ENCODE data around the gene KCNQ4. TPM values are rescaled to one million over a fixed set of nuclear protein-coding genes. Genes with fewer than 3 reads are reported as not detected.

KCNQ4 gene
- total and polyA plus RNA-seq, 2 of the 8 experiments (the other 6 are each of a cell fraction or from before 2014, with no cell fraction given), result 2.2 to 3.9 TPM

DNA sequence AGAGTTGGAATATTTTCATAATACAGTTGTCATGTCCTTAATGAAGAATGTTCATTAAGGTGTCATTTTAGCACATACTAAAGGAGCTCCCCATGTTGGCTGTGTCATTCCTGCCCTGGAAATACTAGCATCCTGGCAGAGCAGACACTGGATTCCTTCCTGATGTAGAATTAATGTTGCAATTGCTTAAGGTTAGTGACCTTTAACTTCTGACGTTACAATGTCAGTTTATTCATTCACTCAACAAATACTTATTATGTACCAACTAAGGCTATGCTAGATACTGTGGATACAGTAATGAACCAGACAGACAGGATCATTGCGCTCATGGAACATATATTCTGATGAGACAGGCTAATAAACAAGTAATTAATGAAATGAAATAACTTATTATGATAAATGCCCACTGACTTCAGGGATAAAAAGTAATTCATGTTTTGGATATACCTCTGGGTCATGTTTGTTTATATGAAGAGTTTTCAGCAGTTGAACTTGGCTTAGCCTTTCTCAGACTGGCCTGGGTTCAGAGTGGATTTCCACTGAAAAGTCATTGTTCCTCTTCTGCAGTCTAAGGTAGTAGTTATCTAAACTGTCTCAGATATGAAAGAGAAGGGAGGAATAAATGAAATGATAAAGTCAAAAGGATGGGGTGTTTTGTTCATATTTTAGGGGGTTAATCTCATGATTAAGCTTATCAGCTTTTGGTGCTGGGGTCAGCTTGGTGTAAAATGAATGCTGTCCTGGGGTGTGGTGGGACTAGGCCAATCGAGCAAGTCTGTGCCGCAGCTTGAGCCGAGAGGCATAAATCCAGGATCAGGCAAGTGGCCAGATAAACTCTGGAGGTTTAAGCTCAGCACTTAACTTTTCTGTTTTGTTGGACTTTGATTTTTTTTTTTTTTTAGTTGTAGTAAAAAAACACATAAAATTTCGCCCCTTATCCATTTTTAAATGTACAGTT lies 43.3 kb upstream of the KCNQ4 start:
- ChIA-PET CTCF (ENCODE audit: partially characterized antibody) (no interaction called here), POLR2A (ENCODE audit: partially characterized antibody) (interaction anchor here (0.6 to 2.2 kb wide), 4 partner anchors 10 to 52 kb away, joined by 3 to 8 read pairs (median 4); no protein-coding TSS in a partner anchor)
- Histone ChIP-seq H3K27me3 (replicated peaks in 1 of 4; ENCODE audit: control insufficient read depth in 3 of 4, extremely low read depth in 1 of 4, insufficient read depth in 3 of 4, low read length in 3 of 4) (no peaks in the 10 kb centered on the region), H2AK5ac (ENCODE audit: low read depth, low read length) (no peak overlapping the region), H2BK15ac (ENCODE audit: low read length) (no peak overlapping the region), H3K23ac (ENCODE audit: insufficient read length) (no peak overlapping the region), H3K4ac (replicated peaks; ENCODE audit: insufficient read length, low read depth, low read length) (no peak overlapping the region), H2BK12ac (ENCODE audit: low read depth, low read length) (no peak overlapping the region), H4K91ac (replicated peaks; ENCODE audit: insufficient read length, low read length) (no peak overlapping the region), H2BK5ac (ENCODE audit: low read depth, low read length) (no peak overlapping the region), H4K8ac (ENCODE audit: extremely low read depth, insufficient read depth, low read length) (no peak overlapping the region), H3K4me1 (replicated peaks in 1 of 4; ENCODE audit: control insufficient read depth in 3 of 4, insufficient read depth in 4 of 4, low read length in 3 of 4) (no peaks in the 10 kb centered on the region), H3K79me1 (ENCODE audit: low read depth, low read length) (peaks cover 2% of the 10 kb centered on the region; the same call in 1 of the 2 replicates), H3K56ac (replicated peaks; ENCODE audit: insufficient read length, low read depth, low read length) (no peak overlapping the region), H3K9me3 (ENCODE audit: insufficient read depth in 2 of 2, low read depth in 1 of 2, low read length in 1 of 2) (no peaks in the 10 kb centered on the region), H3K27ac (ENCODE audit: low read depth, low read length) (no peak overlapping the region), H4K20me1 (replicated peaks in 1 of 2; ENCODE audit: control insufficient read depth in 1 of 2, insufficient read depth in 2 of 2, low read length in 2 of 2) (peaks cover 5 to 6% of the 10 kb centered on the region in 2 experiments), H2BK20ac (ENCODE audit: low read length) (no peak overlapping the region), H3K14ac (ENCODE audit: insufficient read length) (no peak overlapping the region), H3K9ac (replicated peaks in 1 of 4; ENCODE audit: extremely low read depth in 1 of 4, low read depth in 3 of 4, low read length in 3 of 4) (no peak overlapping the region), H2BK120ac (replicated peaks; ENCODE audit: low read depth, low read length) (no peak overlapping the region), H3K23me2 (ENCODE audit: low read depth, low read length) (no peaks in the 10 kb centered on the region), H2AFZ (ENCODE audit: low read length) (no peak overlapping the region), H3K36me3 (ENCODE audit: control insufficient read depth in 2 of 4, insufficient read depth in 4 of 4, low read length in 3 of 4) (peaks cover 0 to 51% (median 16%) of the 10 kb centered on the region in 4 experiments; a peak in 6 of 8 replicates), H3K4me2 (ENCODE audit: insufficient read depth in 1 of 2, low read depth in 2 of 2, low read length in 2 of 2) (no peak overlapping the region), H3K4me3 (ENCODE audit: extremely low read depth in 1 of 4, insufficient read depth in 2 of 4, low read depth in 3 of 4, low read length in 4 of 4) (no peak overlapping the region), H3K79me2 (ENCODE audit: control insufficient read depth in 1 of 2, insufficient read depth in 2 of 2, low read length in 2 of 2) (peaks cover 0 to 26% of the 10 kb centered on the region in 2 experiments; a peak in 2 of 4 replicates), H4K5ac (ENCODE audit: insufficient read length, low read depth, low read length) (no peak overlapping the region), H3K18ac (ENCODE audit: extremely low read depth, low read length) (no peak overlapping the region)
- DNase-seq (ENCODE audit: low read depth in 1 of 2, low spot score in 2 of 2) (no peak), FAIRE-seq (no peak)
- TF ChIP-seq EP300 (IDR thresholded peaks at IDR 0.05; ENCODE audit: borderline replicate concordance in 1 of 2, low read depth in 2 of 2, low read length in 2 of 2) (no peak), TCF12 (IDR thresholded peaks at IDR 0.05; ENCODE audit: low read depth, low read length) (no peak)
- WGBS, 2 experiments (ENCODE audit: extremely low coverage in 1 of 2, insufficient coverage in 1 of 2, insufficient read length in 1 of 2, insufficient replicate concordance in 2 of 2, low coverage in 1 of 2, low lambda C conversion rate in 2 of 2, missing lambda C conversion rate in 1 of 2), result 78% methylated on average over 6 of the region's 6 CpGs; no CpG with 5 or more reads in 1 of the 2 experiments
